Fibroblast of skin of back (primary cell): Measurements from ENCODE around the gene GAB2.
"Not testable (repeated sequence)": the region's sequence is repeated elsewhere in the genome, so short reads cannot be mapped to it uniquely, and the experiment has no call there.

Experiments
- DNase-seq: peaks from one replicate; pipeline ENCODE4 v3.0.0-alpha.2; 2013

GAB2 gene

DNA sequence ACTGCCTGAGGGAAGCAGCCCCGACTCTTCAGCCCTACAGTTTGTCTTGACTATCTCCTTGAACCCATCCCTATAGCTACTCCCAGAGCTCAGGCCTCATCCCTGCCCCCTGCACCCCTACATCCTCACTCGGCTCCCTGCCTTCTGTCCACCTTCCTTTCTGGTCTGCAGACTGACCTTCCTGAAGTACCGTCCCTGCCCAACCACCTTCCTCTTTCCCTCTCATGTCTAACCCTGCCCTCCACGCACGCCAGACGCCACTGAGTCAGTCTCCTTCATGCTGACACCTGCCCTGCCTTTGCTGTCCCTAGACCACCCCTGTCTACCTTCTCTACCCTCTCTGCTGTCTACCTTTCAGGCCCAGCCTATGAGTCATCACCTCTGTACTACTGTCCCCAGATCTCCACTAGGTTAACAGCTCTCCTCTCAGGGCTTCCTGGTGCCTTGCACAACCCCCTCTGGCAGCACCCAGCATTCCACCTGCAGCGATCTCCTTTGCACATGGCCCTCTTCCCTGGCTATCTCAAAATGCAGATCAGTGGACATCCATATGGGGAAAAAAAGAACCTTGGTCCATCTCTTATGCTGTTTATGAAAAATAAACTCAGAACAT lies 238.1 kb downstream of the GAB2 start:
- no peak for DNase-seq

DNA sequence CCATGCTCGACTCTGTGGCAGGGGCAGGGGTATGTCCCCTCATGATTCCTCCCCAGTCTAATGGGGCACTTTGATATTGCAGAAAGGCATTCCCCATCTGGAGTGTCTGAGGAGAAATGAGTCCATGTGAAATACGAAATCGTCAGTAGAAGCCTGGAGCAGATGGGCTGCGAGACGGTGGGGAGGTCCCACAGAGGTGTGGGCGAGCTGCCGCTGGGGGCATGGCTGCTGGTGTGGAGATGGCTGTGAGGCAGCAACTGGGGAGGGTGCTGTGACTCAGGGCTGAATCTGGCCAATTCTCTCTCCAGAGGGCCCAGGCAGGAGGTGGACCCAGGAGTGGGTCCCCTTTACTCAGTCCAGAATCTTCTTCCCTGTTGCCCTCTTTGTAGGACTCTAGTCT lies 240.4 kb downstream of the GAB2 start:
- DNase-seq = no peak

GRCh38 chr11:78176605-78177141 lies 240.9 kb downstream of the GAB2 start:
- DNase-seq = no peak

DNA sequence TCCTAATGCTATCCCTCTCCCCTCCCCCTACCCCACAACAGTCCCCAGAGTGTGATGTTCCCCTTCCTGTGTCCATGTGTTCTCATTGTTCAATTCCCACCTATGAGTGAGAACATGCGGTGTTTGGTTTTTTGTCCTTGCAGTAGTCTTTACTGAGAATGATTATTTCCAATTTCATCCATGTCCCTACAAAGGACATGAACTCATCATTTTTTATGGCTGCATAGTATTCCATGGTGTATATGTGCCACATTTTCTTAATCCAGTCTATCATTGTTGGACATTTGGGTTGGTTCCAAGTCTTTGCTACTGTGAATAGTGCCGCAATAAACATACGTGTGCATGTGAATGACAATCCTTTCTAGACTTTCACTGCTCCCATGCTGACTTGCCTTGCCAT lies 241.8 kb downstream of the GAB2 start:
- DNase-seq = not testable (repeated sequence)

DNA sequence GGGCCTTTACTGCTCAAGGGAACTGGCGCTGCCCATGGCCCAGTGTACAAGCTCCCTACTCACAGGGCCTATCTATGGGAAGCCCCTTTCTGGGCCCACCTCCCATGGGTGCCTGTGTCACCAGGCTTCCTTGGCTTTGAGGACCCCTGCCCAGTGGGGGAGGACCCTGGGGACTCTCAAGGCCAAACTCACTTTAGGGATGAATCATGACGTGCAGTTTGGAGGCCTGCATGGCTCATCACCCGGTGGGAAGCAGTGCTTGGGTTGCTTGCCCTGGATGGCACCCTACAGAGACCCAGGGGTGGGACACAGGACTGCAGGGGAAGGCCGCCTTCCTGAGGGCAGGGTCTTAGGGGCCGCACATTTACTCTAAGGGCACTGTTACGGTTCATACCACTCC lies 245.7 kb downstream of the GAB2 start:
- no peak for DNase-seq

- DNase-seq = no peak
These were observed 246.6 kb downstream of the GAB2 start for GRCh38 chr11:78170874-78171549.

- DNase-seq = no peak
These were observed 247.2 kb downstream of the GAB2 start for GRCh38 chr11:78170413-78170812.

GRCh38 chr11:78168539-78169477 lies 248.8 kb downstream of the GAB2 start:
- peak; percentile 96 for DNase-seq

- DNase-seq = no peak
These were observed 250.7 kb downstream of the GAB2 start for GRCh38 chr11:78166855-78167469.
